ENCODE data around the gene SMIM43.
"Not testable (repeated sequence)": the region's sequence is repeated elsewhere in the genome, so short reads cannot be mapped to it uniquely, and the experiment has no call there.

The SMIM43 gene

DNA sequence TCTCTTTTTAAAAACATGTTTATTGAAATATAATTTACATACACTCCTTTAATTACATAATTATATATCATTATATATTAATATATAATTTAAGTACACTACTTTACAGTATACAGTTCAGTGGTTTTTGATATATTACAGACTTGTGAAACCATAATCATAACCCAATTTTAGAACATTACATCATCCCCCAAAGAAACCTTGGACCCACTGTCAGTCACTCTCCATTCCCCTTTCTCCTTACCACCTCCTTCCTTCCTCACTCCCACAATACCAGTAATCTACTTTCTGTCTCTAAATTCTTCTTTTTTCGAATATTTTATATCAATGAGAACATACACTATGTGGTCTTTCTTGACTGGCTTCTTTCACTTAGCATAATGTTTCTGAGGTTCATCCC, 18.2 kb upstream of the SMIM43 start:
- DNase-seq (ENCODE audit: low read depth) = no peak

- DNase-seq (ENCODE audit: low read depth) = no peak
Measured at GRCh38 chr4:121778991-121779628, 14.1 kb upstream of the SMIM43 start.

GRCh38 chr4:121777625-121778024, 12.7 kb upstream of the SMIM43 start:
- no peak for DNase-seq (ENCODE audit: low read depth)

DNA sequence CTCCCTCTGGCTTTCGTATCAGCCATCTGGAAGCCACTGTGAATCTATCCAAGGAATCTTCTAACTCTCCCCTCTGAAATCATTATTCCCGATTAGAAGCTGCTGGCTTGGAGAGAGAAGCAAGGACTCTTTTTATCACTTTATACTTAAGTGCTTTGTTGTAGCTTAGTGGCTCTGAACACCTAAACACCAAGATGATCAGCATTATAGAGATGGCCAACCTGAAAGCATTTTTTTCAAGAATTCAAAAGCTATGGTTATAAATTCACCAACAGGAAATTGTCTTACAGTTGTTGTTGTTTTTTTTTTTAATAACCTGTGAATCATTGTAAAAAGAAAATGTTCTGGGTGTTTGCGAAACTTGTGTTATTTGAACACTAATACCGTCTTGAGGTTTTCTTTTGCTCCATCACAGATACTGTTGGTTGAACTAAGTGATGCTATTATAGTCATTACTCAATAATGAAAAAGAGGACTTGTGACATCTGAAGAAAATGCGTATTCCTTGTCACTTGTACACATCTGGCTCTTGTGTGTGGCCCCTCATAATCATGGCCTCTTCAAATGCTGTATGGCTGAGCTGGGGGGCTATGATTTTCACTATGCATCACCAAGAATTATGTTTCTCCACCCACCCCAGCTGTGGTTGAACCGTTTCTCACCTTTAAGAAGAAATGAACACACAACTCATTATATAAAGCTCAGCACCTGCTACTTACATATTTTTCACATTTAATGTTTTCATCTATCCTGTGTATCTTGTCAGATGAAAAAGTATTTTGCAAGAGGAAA, 11.8 kb upstream of the SMIM43 start:
- DNase-seq (ENCODE audit: low read depth) = no peak

DNA sequence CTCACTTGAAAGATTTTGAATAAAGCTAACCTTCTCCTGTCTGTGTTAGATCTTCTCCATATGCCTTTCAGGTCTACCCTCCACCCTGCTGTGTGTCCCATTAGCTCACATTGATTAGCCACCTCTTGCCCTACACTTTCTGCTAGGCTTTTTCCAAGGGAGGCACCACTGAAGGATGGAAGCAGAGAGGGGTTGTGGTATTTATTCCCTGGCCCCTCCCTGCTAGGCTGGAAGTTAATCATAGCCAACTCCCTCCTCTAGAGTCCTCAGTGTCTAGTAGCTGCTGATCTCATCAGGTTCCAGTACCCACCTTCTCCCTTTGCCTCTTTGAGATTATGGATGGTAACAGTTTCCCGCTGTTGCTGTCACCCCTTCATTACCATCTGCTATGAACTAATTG, 8.9 kb upstream of the SMIM43 start:
- no peak for DNase-seq (ENCODE audit: low read depth)

GRCh38 chr4:121771869-121772268, 6.9 kb upstream of the SMIM43 start:
- no peak for DNase-seq (ENCODE audit: low read depth)

GRCh38 chr4:121769341-121769740, 4.4 kb upstream of the SMIM43 start:
- DNase-seq (ENCODE audit: low read depth) = no peak

DNA sequence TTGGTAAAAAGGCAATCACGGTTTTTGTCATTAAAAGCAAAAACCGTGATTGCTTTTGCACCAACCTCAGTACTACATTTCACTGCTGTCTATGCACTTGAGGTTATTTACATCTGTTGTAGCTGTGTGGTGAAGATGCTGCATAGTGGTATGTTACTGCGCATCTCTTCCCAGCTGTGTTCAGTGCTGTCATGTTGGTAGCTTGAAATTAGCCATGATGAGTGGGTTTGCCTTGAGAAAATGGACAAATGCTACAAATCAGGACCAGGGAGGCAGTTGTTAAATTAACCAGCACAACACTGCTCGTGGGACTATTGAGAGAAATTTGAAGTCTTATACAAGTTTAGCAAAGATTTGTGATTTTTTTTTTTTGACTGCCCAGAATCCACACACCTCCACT, 2.2 kb upstream of the SMIM43 start:
- DNase-seq (ENCODE audit: low read depth) = no peak

GRCh38 chr4:121765971-121766538, 1.1 kb upstream of the SMIM43 start:
- no peak for DNase-seq (ENCODE audit: low read depth)

DNA sequence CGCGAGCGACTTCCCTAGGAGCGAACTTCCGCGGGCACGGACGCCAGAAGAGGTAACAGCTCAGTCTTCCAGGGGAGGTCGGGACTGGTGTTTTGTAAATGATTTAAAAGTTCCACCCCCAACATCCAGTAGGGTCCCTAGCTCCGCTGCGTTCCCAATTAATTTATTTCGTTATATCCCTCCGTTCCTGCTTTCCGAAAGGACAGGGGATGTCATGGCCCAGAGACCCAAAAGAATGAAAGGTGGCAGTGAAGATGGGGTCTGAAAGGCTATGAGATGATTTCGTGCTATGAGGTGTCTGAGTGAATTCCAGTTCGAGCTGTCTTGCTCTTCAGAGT, 373 bp upstream of the SMIM43 start:
- DNase-seq (ENCODE audit: low read depth) = no peak

DNA sequence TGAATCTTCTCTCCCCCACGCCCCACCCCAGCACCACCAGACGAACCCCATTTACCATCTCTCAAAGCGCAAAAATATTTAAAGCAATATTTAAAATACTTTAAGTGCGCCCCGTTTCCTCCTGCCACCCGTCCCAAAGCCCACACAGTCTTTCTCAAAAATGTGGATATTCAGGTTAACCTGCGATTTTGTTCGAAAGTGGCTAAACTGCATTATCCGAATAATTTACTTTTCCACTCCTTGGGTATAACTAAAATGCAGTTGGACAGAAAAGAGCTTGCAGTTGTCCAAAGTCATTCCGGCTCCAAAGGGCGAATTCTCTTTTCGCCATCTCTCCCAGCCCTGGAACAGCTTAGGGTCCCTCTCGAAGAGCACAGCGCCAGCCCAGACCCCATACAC, 662 bp downstream of the SMIM43 start:
- DNase-seq (ENCODE audit: low read depth) = no peak

- no peak for DNase-seq (ENCODE audit: low read depth)
Measured at GRCh38 chr4:121760205-121760604, 4.8 kb downstream of the SMIM43 start.

- DNase-seq (ENCODE audit: low read depth) = no peak
Measured at GRCh38 chr4:121758925-121759568, 5.9 kb downstream of the SMIM43 start.

- DNase-seq (ENCODE audit: low read depth) = not testable (repeated sequence)
Measured at GRCh38 chr4:121752142-121752541, 12.8 kb downstream of the SMIM43 start.

- DNase-seq (ENCODE audit: low read depth) = no peak
Measured at GRCh38 chr4:121749225-121749624, 15.7 kb downstream of the SMIM43 start.

GRCh38 chr4:121742794-121743193, 22.2 kb downstream of the SMIM43 start:
- DNase-seq (ENCODE audit: low read depth) = no peak

GRCh38 chr4:121741751-121742150, 23.2 kb downstream of the SMIM43 start:
- no peak for DNase-seq (ENCODE audit: low read depth)

DNA sequence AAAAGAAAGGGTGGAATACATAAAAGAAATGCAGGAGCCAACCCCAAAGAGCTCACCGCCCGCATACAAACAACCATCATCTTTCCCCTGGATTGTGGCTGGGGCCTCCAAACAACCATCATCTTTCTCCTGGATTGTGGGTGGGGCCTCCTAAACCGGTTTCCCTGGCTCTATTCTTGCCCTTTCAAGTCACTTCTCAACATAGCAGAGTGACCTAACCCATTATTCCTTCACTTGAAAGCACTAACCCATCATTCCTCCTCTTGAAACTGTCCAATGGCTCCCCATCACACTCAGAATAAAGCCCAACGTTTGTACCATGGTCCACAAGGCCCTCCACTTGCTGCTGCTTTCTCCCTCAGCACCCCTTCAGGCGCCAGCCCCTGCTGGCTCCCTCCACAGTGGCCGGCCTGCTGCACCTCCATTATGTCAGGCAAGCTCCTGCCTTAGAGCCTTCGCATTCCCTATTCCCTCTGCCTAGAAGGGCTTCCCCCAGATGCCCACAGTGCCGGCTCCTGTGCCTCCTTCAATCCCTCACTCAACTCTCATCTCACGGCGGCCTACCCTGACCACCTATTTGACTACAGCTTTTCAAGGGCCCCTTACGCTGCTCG, 24.1 kb downstream of the SMIM43 start:
- no peak for DNase-seq (ENCODE audit: low read depth)

- DNase-seq (ENCODE audit: low read depth) = no peak
Measured at GRCh38 chr4:121739575-121739974, 25.4 kb downstream of the SMIM43 start.

DNA sequence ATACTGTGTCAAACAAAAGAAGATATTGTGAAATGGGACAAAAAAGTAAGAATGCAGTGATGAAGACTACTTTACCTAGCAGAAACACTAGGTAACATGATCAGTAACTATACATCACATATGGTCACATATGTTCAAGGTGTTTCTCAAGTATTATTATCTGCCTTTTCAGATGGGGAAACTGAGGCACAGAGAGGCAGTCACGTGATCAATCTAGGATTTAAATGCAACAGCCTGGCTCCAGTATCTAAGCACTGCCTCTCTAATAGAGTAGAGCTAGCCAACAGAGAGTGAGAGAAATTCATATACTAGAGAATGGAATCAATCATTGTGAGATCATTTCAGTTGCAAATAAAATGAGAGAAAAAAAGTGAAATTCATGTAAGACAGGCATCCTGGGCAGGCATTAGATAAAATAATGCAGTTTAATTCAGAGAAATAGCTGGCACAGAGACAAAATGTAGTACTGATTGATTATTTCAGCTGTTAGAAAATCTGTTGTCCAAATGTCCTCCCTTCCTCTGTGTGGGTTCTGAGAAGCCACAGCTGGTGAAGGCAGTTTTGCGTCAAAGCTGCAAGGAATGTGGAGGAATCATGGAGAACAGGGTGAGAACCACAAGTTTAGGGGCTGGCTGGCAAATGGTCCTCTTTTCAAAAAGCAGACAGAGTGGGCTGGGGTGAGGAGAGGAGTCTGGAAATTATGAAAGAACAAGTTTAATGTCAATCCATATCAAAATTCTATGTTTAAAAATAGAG, 26.0 kb downstream of the SMIM43 start:
- DNase-seq (ENCODE audit: low read depth) = no peak

GRCh38 chr4:121737846-121738554, 27.0 kb downstream of the SMIM43 start:
- DNase-seq (ENCODE audit: low read depth) = no peak
